Tibial nerve (tissue), 4 donors: ENCODE measurements around the gene OR2H1.

ENCODE experiments used
- CTCF ChIP-seq, 5 experiments: fragments of 200-600 bp in 3 of 5; fragments of 450-650 bp in 2 of 5; sonication (generic) in 3 of 5; IDR thresholded peaks; one replicate each; pipeline ENCODE4 v1.5.1; 2016 to 2019; ENCODE audit warnings: antibody characterized with exemption in 5 of 5, mild to moderate bottlenecking in 3 of 5, moderate library complexity in 2 of 5
- EP300 ChIP-seq, 2 donors: sonication (generic); formaldehyde crosslinking; IDR thresholded peaks; one replicate each; pipeline ENCODE4 v1.6.1; 2017; ENCODE audit warnings: antibody characterized with exemption in 2 of 2, mild to moderate bottlenecking in 1 of 2
- POLR2A ChIP-seq, 2 donors: fragments of 450-650 bp; IDR thresholded peaks; one replicate each; pipeline ENCODE4 v1.6.1; 2017; ENCODE audit warnings: antibody characterized with exemption in 2 of 2, mild to moderate bottlenecking in 2 of 2, moderate library complexity in 2 of 2

GRCh38 chr6:29509711-29510110 is 52.8 kb downstream of the OR2H1 start:
- TF ChIP-seq CTCF (IDR thresholded peaks at IDR 0.05) (no peak), POLR2A (IDR thresholded peaks at IDR 0.05) (no peak), EP300 (IDR thresholded peaks at IDR 0.05) (no peak)
